ENCODE measurements around the gene ACSL5.
"Not testable (repeated sequence)": the region's sequence is repeated elsewhere in the genome, so short reads cannot be mapped to it uniquely, and the experiment has no call there.

Gene ACSL5

GRCh38 chr10:112456533-112456932 lies 82.6 kb downstream of the ACSL5 start:
- Histone ChIP-seq H3K4me3 (ENCODE audit: severe bottlenecking) (no peak overlapping the region), H3K36me3 (ENCODE audit: low read depth) (peaks cover 12% of the 10 kb centered on the region), H3K27me3 (ENCODE audit: insufficient read depth, poor library complexity, severe bottlenecking) (no peaks in the 10 kb centered on the region), H3K4me1 (ENCODE audit: insufficient read depth, poor library complexity, severe bottlenecking) (peaks cover 20% of the 10 kb centered on the region), H3K9me3 (ENCODE audit: severe bottlenecking) (no peaks in the 10 kb centered on the region), H3K27ac (ENCODE audit: poor library complexity, severe bottlenecking) (no peak overlapping the region)
- no peak for DNase-seq (ENCODE audit: low spot score)
- peak; percentile 9 for TF ChIP-seq CTCF (IDR thresholded peaks at IDR 0.05; ENCODE audit: poor library complexity, severe bottlenecking)
- no peak for ATAC-seq (ENCODE audit: low read depth)

GRCh38 chr10:112460366-112460765 lies 86.5 kb downstream of the ACSL5 start:
- H3K36me3 ChIP-seq (ENCODE audit: low read depth), result peaks cover 25% of the 10 kb centered on the region
- H3K9me3 ChIP-seq (ENCODE audit: severe bottlenecking), result no peaks in the 10 kb centered on the region
- no peak for TF ChIP-seq CTCF (IDR thresholded peaks at IDR 0.05; ENCODE audit: poor library complexity, severe bottlenecking)
- no peaks in the 10 kb centered on the region for H3K27me3 ChIP-seq (ENCODE audit: insufficient read depth, poor library complexity, severe bottlenecking)
- peaks cover 20% of the 10 kb centered on the region for H3K4me1 ChIP-seq (ENCODE audit: insufficient read depth, poor library complexity, severe bottlenecking)
- ATAC-seq (ENCODE audit: low read depth) (no peak), DNase-seq (ENCODE audit: low spot score) (no peak)
- H3K27ac ChIP-seq (ENCODE audit: poor library complexity, severe bottlenecking), result peak overlapping the region; percentile 13
- H3K4me3 ChIP-seq (ENCODE audit: severe bottlenecking), result no peak overlapping the region

GRCh38 chr10:112461029-112461887 lies 87.3 kb downstream of the ACSL5 start:
- Histone ChIP-seq H3K4me1 (ENCODE audit: insufficient read depth, poor library complexity, severe bottlenecking) (peaks cover 14% of the 10 kb centered on the region), H3K4me3 (ENCODE audit: severe bottlenecking) (no peak overlapping the region), H3K36me3 (ENCODE audit: low read depth) (peaks cover 33% of the 10 kb centered on the region), H3K27me3 (ENCODE audit: insufficient read depth, poor library complexity, severe bottlenecking) (no peaks in the 10 kb centered on the region), H3K27ac (ENCODE audit: poor library complexity, severe bottlenecking) (peak overlapping the region; percentile 13), H3K9me3 (ENCODE audit: severe bottlenecking) (no peaks in the 10 kb centered on the region)
- DNase-seq (ENCODE audit: low spot score), result no peak
- TF ChIP-seq CTCF (IDR thresholded peaks at IDR 0.05; ENCODE audit: poor library complexity, severe bottlenecking), result no peak
- ATAC-seq (ENCODE audit: low read depth), result peak; percentile 88

- H3K9me3 ChIP-seq (ENCODE audit: severe bottlenecking); DNase-seq (ENCODE audit: low spot score); H3K4me3 ChIP-seq (ENCODE audit: severe bottlenecking); ATAC-seq (ENCODE audit: low read depth); H3K27me3 ChIP-seq (ENCODE audit: insufficient read depth, poor library complexity, severe bottlenecking); H3K27ac ChIP-seq (ENCODE audit: poor library complexity, severe bottlenecking): not testable (repeated sequence)
- Histone ChIP-seq H3K36me3 (ENCODE audit: low read depth) (peaks cover 51% of the 10 kb centered on the region), H3K4me1 (ENCODE audit: insufficient read depth, poor library complexity, severe bottlenecking) (peaks cover 14% of the 10 kb centered on the region)
Observed at GRCh38 chr10:112464074-112464473, 90.2 kb downstream of the ACSL5 start.

- Histone ChIP-seq H3K4me3 (ENCODE audit: severe bottlenecking) (no peak overlapping the region), H3K27me3 (ENCODE audit: insufficient read depth, poor library complexity, severe bottlenecking) (no peaks in the 10 kb centered on the region), H3K9me3 (ENCODE audit: severe bottlenecking) (no peaks in the 10 kb centered on the region), H3K27ac (ENCODE audit: poor library complexity, severe bottlenecking) (no peak overlapping the region), H3K36me3 (ENCODE audit: low read depth) (peaks cover 52% of the 10 kb centered on the region), H3K4me1 (ENCODE audit: insufficient read depth, poor library complexity, severe bottlenecking) (peaks cover 10% of the 10 kb centered on the region)
- no peak for DNase-seq (ENCODE audit: low spot score)
- ATAC-seq (ENCODE audit: low read depth), result no peak
- TF ChIP-seq CTCF (IDR thresholded peaks at IDR 0.05; ENCODE audit: poor library complexity, severe bottlenecking), result no peak
Observed at GRCh38 chr10:112465299-112465883, 91.5 kb downstream of the ACSL5 start.
